G401 (cell line): ENCODE data around the gene SYT12. TPM values are rescaled to one million over a fixed set of nuclear protein-coding genes. Genes with fewer than 3 reads are reported as not detected.
"Not testable (repeated sequence)": the region's sequence is repeated elsewhere in the genome, so short reads cannot be mapped to it uniquely, and the experiment has no call there.

Source experiments
- DNase-seq: peaks from one replicate; pipeline ENCODE4 v3.0.0-alpha.2; 2015; ENCODE audit warnings: low spot score
- in situ Hi-C: cut with HindIII; loops from 2 replicates; pipeline ENCODE4 v1.10.0; 2016; ENCODE audit warnings: low sequenced_read_pairs, mixed read lengths
- total RNA-seq: library from RNA; depleted of rRNA; stranded (reverse); fragments of >200 nt; shearing (Covaris generic); gene quantifications from 2 replicates; pipeline ENCODE4 v1.2.3, GENCODE V29; 2014; rRNA removed

Gene SYT12, protein sequence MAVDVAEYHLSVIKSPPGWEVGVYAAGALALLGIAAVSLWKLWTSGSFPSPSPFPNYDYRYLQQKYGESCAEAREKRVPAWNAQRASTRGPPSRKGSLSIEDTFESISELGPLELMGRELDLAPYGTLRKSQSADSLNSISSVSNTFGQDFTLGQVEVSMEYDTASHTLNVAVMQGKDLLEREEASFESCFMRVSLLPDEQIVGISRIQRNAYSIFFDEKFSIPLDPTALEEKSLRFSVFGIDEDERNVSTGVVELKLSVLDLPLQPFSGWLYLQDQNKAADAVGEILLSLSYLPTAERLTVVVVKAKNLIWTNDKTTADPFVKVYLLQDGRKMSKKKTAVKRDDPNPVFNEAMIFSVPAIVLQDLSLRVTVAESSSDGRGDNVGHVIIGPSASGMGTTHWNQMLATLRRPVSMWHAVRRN
- total RNA-seq: 0.74 and 1.1 TPM in 2 replicates

- DNase-seq: peak; percentile 59
- in situ Hi-C loops: no loop called here
Observed at GRCh38 chr11:67022961-67023956, at the start of gene SYT12. SYT12 (plus strand) TSS chr11:67023134; CDS start chr11:67030145, 7,011 bp downstream.

DNA sequence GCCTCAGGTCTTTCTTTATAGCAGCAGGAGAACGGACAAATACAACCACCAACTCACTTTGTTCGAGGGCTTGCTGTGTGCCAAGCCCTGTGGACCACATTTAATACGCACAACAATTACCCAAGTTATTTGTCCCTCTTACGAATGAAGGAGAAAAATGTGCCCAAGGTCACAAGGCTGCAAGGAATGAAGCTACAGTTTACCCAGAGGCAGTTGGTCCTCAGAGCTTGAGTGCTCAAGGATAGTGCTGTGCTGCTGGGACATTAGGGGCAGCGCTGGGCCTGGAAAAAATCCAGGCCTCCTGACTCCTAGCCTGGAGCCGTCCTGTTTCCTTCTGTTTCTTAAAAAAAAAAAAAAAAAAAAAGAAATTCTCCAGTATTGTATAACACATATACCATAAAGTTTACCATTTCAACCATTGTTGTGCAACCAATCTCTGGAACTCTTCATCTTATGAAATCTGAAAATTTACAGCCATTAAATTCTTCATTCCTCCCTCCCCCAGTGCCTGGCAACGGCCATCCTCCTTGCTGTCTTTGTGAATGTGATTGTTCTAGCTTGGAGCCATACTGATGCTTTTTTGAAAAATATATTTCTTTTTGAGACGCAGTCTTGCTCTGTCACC lies 48.9 kb upstream of the SYT12 start:
- in situ Hi-C loops: loop anchor here (5.0 kb wide), 1 partner anchor 47 kb away; no protein-coding TSS in a partner anchor
- DNase-seq: no peak

DNA sequence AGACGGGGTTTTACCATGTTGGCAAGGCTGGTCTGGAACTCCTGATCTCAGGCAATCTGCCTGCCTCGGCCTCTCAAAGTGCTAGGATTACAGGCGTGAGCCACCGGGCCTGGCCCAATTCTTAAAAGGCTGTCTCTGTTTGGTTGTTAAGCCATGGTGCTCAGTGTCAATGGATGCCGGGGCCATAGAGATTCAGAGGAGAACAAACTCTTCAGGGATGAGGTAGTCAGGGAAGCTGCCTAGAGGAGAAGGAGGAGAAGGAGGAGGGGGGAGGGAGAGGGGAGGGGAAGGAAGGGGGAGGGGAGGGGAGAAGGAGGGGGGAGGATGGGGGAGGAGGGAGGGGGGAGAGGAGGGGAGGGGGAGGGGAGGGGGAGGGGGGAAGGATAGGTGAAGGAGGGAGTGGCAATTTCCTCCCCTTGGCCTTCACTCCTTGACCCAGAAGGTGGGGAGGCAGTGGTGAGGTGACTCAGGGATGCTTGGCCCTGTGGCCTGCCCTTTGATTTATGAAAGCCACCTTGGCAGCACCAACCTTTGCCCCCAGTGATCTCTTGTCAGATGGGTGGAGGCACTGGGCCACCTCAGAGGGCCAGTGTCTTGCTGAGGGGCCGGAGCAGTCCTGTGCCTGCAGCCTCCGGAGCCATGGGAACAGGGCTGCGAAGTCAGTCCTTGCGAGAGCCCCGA lies 48.1 kb upstream of the SYT12 start, which contains the start of gene C11orf86:
C11orf86 (plus strand) TSS at position 581 of the 681 bp plus-strand sequence; CDS start at position 640, 59 bp downstream.
- in situ Hi-C loops: loop anchor here (5.0 kb wide), 1 partner anchor 48 kb away; no protein-coding TSS in a partner anchor
- no peak for DNase-seq

GRCh38 chr11:66975405-66976027 lies 47.4 kb upstream of the SYT12 start:
- in situ Hi-C loops: no loop called here
- DNase-seq: no peak

GRCh38 chr11:66976028-66976467 lies 46.9 kb upstream of the SYT12 start:
- in situ Hi-C loops: no loop called here
- no peak for DNase-seq

GRCh38 chr11:66976925-66977324 lies 46.0 kb upstream of the SYT12 start:
- in situ Hi-C loops: no loop called here
- DNase-seq: no peak

GRCh38 chr11:66978229-66978628 lies 44.7 kb upstream of the SYT12 start:
- DNase-seq: no peak
- in situ Hi-C loops: no loop called here

DNA sequence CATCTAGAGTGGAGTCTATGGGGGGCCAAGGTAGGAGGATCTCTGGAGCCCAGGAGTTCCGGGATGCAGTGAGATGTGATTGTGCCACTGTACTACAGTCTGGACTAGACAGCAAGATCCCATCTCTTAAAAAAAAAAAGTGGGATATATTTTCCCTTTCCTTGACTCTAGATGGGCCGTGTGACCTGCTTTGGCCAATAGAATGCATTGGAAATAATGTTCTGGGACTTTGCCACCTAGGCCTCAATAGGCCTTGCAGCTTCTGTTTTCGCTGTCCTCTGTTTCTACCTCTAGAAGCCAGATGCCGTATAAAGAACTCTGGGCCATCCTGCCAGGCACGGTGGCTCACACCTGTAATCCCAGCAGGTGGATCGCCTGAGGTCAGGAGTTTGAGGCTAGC lies 44.2 kb upstream of the SYT12 start:
- DNase-seq: no peak
- in situ Hi-C loops: no loop called here

- DNase-seq: no peak
- in situ Hi-C loops: no loop called here
Observed at GRCh38 chr11:66979336-66979980, 43.5 kb upstream of the SYT12 start.

GRCh38 chr11:66981976-66982578 lies 40.9 kb upstream of the SYT12 start:
- in situ Hi-C loops: no loop called here
- peak; percentile 83 for DNase-seq

DNA sequence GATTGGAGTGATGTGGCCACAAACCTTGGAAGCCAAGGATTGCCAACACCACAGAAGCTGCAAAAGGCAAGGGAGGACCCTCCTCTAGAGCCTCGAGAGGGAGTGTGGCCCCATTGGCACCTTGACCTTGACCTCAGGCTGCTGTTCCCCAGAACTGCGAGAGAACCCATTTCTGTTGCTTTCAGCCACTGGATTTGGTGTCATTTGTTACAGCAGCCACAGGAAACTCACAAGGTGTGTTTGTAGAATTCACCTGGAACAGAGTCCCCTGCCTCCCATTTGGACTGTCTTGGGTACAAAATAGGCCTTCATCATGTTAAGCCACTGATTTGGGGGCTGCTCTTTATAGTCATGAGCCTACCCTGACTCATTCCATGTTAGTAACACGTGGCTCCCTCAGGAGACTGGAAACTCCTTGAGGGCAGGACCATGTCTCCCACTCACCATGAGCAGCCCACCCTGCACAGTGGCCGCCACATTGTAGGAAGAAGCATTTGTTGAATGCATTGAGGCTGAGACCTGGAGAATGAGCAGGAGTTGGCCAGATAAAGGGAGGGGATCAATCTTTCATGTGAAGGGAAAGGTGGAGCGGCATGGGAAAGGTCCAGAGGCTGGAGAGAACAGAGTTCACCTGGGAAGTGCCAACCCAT lies 39.5 kb upstream of the SYT12 start:
- DNase-seq: peak; percentile 6
- in situ Hi-C loops: no loop called here

- in situ Hi-C loops: no loop called here
- DNase-seq: peak; percentile 98
Observed at GRCh38 chr11:66985508-66986177, 37.3 kb upstream of the SYT12 start.

DNA sequence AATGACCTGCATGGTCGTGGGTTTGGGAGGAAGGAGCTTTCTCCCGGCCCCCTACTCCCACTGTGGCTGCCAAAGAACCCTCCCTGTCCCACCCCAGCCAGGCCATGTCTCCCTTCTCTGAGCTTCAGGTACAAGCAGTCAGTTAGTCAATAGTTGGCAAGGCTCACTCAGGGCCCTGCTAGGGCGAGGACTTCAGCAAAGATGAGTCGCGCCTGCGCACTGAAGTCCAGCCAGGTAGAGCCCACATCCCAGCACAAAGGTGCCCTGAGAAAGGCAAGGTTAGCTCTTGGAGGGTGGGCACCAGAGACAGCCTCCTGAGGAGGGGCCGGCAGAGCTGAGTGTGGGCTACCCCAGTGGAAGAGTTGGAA lies 36.8 kb upstream of the SYT12 start:
- in situ Hi-C loops: no loop called here
- peak; percentile 88 for DNase-seq

- in situ Hi-C loops: no loop called here
- no peak for DNase-seq
Observed at GRCh38 chr11:66987158-66987620, 35.7 kb upstream of the SYT12 start.

DNA sequence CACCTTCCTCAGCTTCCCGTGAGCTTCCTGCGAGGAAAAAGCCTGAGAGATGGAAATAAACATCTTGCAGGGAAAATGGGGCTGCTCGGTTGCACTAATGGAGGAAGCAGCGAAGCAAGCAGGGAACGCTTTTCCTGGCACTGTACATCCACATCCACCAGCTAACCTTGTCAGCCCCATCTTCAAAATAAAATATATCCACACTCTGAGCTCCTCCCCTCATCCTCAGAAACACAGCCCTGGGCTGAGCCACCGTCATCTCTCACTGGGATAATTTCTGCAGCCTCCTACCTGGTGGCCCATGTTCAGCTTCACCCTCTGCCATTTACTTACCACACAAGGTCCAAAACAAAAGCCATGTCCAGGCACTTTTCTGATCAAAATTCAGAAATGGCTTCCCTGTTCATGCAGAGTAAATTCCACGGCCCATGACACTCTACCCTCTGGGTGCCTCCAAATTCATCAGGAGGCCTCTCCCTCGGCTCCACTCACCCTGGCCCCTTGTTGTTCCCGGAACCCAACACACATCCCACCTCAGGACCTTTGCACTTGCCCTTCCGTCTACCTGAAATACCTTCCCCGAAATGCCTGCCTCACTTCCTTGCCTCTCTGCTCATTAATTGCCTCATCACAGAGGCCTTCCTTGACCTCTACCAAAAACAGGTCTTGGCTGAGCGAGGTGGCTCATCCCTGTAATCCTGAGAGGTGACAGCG lies 34.9 kb upstream of the SYT12 start:
- in situ Hi-C loops: no loop called here
- no peak for DNase-seq

- DNase-seq, in situ Hi-C loops: not testable (repeated sequence)
Observed at GRCh38 chr11:66988741-66989140, 34.2 kb upstream of the SYT12 start.
